Measurements from ENCODE around the gene SHC3. TPM values are rescaled to one million over a fixed set of nuclear protein-coding genes. Genes with fewer than 3 reads are reported as not detected.

SHC3 gene
- polyA plus RNA-seq, 3 donors: not detected

DNA sequence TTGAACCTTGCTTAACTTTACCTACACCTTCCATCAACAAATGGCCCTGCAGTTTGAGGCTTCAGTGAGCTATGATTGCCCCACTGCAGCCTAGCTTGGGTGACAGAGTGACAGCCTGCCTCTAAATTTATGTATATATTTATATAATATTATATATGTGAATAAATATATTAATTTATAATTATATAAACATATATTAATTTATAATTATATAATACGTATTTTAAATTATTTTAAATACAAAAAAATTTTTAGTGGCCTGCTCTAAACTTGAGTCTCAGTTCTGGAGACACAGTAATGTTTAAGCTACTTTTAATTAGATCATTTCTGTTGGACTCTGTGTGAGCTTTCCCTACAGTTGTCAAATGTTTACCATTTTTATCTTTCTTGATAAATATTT lies 9.3 kb upstream of the SHC3 start:
- no peaks in the 10 kb centered on the region for H3K4me1 Mint-ChIP-seq
- no peak overlapping the region for H3K9ac ChIP-seq (ENCODE audit: insufficient read depth, low read length, poor library complexity, severe bottlenecking)
- no peaks in the 10 kb centered on the region for H3K36me3 ChIP-seq (replicated peaks in 1 of 2; ENCODE audit: control insufficient read depth in 1 of 2, insufficient read depth in 2 of 2, low read length in 2 of 2)
- no peak overlapping the region for H3K27ac Mint-ChIP-seq
- no peak overlapping the region for H3K4me3 ChIP-seq (replicated peaks in 1 of 3; ENCODE audit: low read depth in 2 of 3, low read length in 3 of 3)
- no peak overlapping the region for H3K4me2 ChIP-seq (replicated peaks; ENCODE audit: extremely low read depth, low read length, poor library complexity, severe bottlenecking)
- H4K20me1 ChIP-seq (ENCODE audit: insufficient read depth, low read length): no peaks in the 10 kb centered on the region
- peaks cover 10 to 24% (median 12%) of the 10 kb centered on the region in 3 donors for H3K27me3 Mint-ChIP-seq (ENCODE audit: low read depth in 3 of 3)
- no peaks in the 10 kb centered on the region for H3K36me3 Mint-ChIP-seq
- WGBS (ENCODE audit: insufficient coverage): no CpG with 5 or more reads among the region's 1 CpG
- no peak for TF ChIP-seq CTCF (IDR thresholded peaks at IDR 0.05)
- no peaks in the 10 kb centered on the region for H3K79me2 ChIP-seq (ENCODE audit: insufficient read depth, low read length)
- no peak for DNase-seq
- no peak overlapping the region for H3K4me3 Mint-ChIP-seq
- peaks cover 2 to 3% of the 10 kb centered on the region in 2 donors for H3K27me3 ChIP-seq (ENCODE audit: control insufficient read depth in 2 of 2, insufficient read depth in 2 of 2, low read length in 2 of 2)
- H3K27ac ChIP-seq (ENCODE audit: low read depth in 1 of 2, low read length in 2 of 2): no peak overlapping the region
- intact Hi-C loops (cut with micrococcal nuclease): no loop called here
- no peaks in the 10 kb centered on the region for H3K4me1 ChIP-seq (ENCODE audit: control insufficient read depth in 1 of 2, insufficient read depth in 2 of 2, low read length in 2 of 2)
- no peaks in the 10 kb centered on the region for H3K9me3 ChIP-seq (replicated peaks in 1 of 2; ENCODE audit: control insufficient read depth in 1 of 2, insufficient read depth in 1 of 2, low read length in 2 of 2)
- H2AFZ ChIP-seq (ENCODE audit: insufficient read depth, low read depth, low read length, poor library complexity, severe bottlenecking): no peak overlapping the region
- peaks cover 0 to 7% (median 0%) of the 10 kb centered on the region in 7 donors for H3K9me3 Mint-ChIP-seq

DNA sequence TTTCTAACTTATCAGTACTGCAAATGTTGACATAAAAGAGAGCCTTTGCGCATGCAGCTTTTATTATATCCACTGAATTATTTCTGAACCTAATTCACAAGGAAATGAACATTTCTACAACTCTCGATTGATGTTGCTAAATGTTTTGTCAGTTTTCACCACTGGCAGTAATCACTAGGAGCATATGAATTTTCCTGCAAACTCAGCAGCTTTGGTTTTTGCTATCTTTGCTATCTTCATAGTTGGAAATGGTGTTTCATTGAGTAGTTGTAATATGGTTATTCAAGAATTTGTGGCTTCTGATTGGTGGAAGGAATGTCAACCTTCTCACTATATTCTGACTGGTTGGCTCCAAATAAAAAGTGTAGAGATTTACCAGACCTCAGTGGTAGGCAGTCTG lies 8.9 kb upstream of the SHC3 start:
- no peak overlapping the region for H3K4me3 ChIP-seq (replicated peaks in 1 of 3; ENCODE audit: low read depth in 2 of 3, low read length in 3 of 3)
- intact Hi-C loops (cut with micrococcal nuclease): no loop called here
- H2AFZ ChIP-seq (ENCODE audit: insufficient read depth, low read depth, low read length, poor library complexity, severe bottlenecking): no peak overlapping the region
- no peaks in the 10 kb centered on the region for H3K79me2 ChIP-seq (ENCODE audit: insufficient read depth, low read length)
- no peaks in the 10 kb centered on the region for H4K20me1 ChIP-seq (ENCODE audit: insufficient read depth, low read length)
- H3K9ac ChIP-seq (ENCODE audit: insufficient read depth, low read length, poor library complexity, severe bottlenecking): no peak overlapping the region
- Mint-ChIP-seq H3K9me3 (peaks cover 0 to 7% (median 0%) of the 10 kb centered on the region in 7 donors), H3K36me3 (no peaks in the 10 kb centered on the region), H3K4me1 (no peaks in the 10 kb centered on the region), H3K27me3 (ENCODE audit: low read depth in 3 of 3) (peaks cover 12 to 22% (median 14%) of the 10 kb centered on the region in 3 donors), H3K27ac (no peak overlapping the region), H3K4me3 (no peak overlapping the region)
- TF ChIP-seq CTCF (IDR thresholded peaks at IDR 0.05): no peak
- no peaks in the 10 kb centered on the region for H3K9me3 ChIP-seq (replicated peaks in 1 of 2; ENCODE audit: control insufficient read depth in 1 of 2, insufficient read depth in 1 of 2, low read length in 2 of 2)
- peaks cover 2 to 3% of the 10 kb centered on the region in 2 donors for H3K27me3 ChIP-seq (ENCODE audit: control insufficient read depth in 2 of 2, insufficient read depth in 2 of 2, low read length in 2 of 2)
- WGBS (ENCODE audit: insufficient coverage): 86% methylated on average over 2 of the region's 2 CpGs
- DNase-seq: no peak
- H3K4me1 ChIP-seq (ENCODE audit: control insufficient read depth in 1 of 2, insufficient read depth in 2 of 2, low read length in 2 of 2): no peaks in the 10 kb centered on the region
- H3K27ac ChIP-seq (ENCODE audit: low read depth in 1 of 2, low read length in 2 of 2): no peak overlapping the region
- no peak overlapping the region for H3K4me2 ChIP-seq (replicated peaks; ENCODE audit: extremely low read depth, low read length, poor library complexity, severe bottlenecking)
- no peaks in the 10 kb centered on the region for H3K36me3 ChIP-seq (replicated peaks in 1 of 2; ENCODE audit: control insufficient read depth in 1 of 2, insufficient read depth in 2 of 2, low read length in 2 of 2)
